H1 (cell line): ENCODE measurements around the gene ZNF837. TPM values are rescaled to one million over a fixed set of nuclear protein-coding genes. Genes with fewer than 3 reads are reported as not detected.

Experiments
- CTCF ChIA-PET: fragments of 300-600 bp; sonication (Branson Sonifier 250); formaldehyde crosslinking; loops from one replicate; lab custom pipeline; 2021; ENCODE audit not compliant: partially characterized antibody; lab: Charles Lee
- POLR2A ChIA-PET: fragments of 300-600 bp; sonication (Branson Sonifier 250); formaldehyde crosslinking; loops from one replicate; lab custom pipeline; 2021; ENCODE audit warnings: inconsistent platforms; ENCODE audit not compliant: partially characterized antibody; lab: Charles Lee
- DNase-seq, 2 experiments: peaks; one replicate each; pipeline versions ENCODE4 v3.0.0 to v3.0.0-alpha.2; 2010 to 2022; ENCODE audit warnings: low spot score in 2 of 2, low read depth in 1 of 2, mixed read lengths in 1 of 2
- FAIRE-seq: peaks from 2 replicates; lab custom pipeline; 2011; peaks lifted over from hg19 to GRCh38; lab: Jason Lieb, UNC
- H2AFZ ChIP-seq: 2 replicates; pipeline ENCODE4 v1.8.1; 2012; ENCODE audit warnings: low read length, inconsistent platforms
- H2AK5ac ChIP-seq: 2 replicates; pipeline ENCODE4 v1.6.1; 2013; ENCODE audit warnings: low read depth, low read length
- H2BK120ac ChIP-seq: replicated peaks from 2 replicates; pipeline ENCODE3; 2013; ENCODE audit warnings: low read depth, low read length, inconsistent platforms
- H2BK12ac ChIP-seq: 2 replicates; pipeline ENCODE4 v1.6.1; 2013; ENCODE audit warnings: low read depth, low read length
- H2BK15ac ChIP-seq: 2 replicates; pipeline ENCODE4 v1.6.1; 2013; ENCODE audit warnings: low read length
- H2BK20ac ChIP-seq: 2 replicates; pipeline ENCODE4 v1.6.1; 2013; ENCODE audit warnings: low read length
- H2BK5ac ChIP-seq: 2 replicates; pipeline ENCODE4 v1.6.1; 2013; ENCODE audit warnings: low read depth, low read length
- H3K14ac ChIP-seq: 2 replicates; pipeline ENCODE4 v1.6.1; 2013; ENCODE audit warnings: inconsistent platforms; ENCODE audit not compliant: insufficient read length
- H3K18ac ChIP-seq: 2 replicates; pipeline ENCODE4 v1.6.1; 2013; ENCODE audit warnings: low read length; ENCODE audit errors: extremely low read depth
- H3K23ac ChIP-seq: 2 replicates; pipeline ENCODE4 v1.6.1; 2013; ENCODE audit warnings: inconsistent platforms; ENCODE audit not compliant: insufficient read length
- H3K23me2 ChIP-seq: 2 replicates; pipeline ENCODE4 v1.6.1; 2013; ENCODE audit warnings: low read depth, low read length
- H3K27ac ChIP-seq: 2 replicates; pipeline ENCODE4 v1.6.1; 2011; ENCODE audit warnings: low read depth, low read length, inconsistent platforms
- H3K27me3 ChIP-seq, 4 experiments: replicated peaks in 1 of 4; 1 replicate in 1 of 4; 2 replicates in 3 of 4; pipeline versions ENCODE4 v1.6.1 to v1.8.1; 2011 to 2013; ENCODE audit warnings: low read length in 3 of 4, mild to moderate bottlenecking in 3 of 4, inconsistent platforms in 2 of 4, mixed read lengths in 2 of 4, moderate library complexity in 1 of 4; ENCODE audit not compliant: control insufficient read depth in 3 of 4, insufficient read depth in 3 of 4; ENCODE audit errors: extremely low read depth in 1 of 4
- H3K36me3 ChIP-seq, 4 experiments: 2 replicates each; pipeline versions ENCODE4 v1.6.1 to v1.8.1; 2011 to 2013; ENCODE audit warnings: mild to moderate bottlenecking in 4 of 4, low read length in 3 of 4, moderate library complexity in 2 of 4, control low read depth in 1 of 4, inconsistent platforms in 1 of 4; ENCODE audit not compliant: insufficient read depth in 4 of 4, control insufficient read depth in 2 of 4
- H3K4ac ChIP-seq: replicated peaks from 2 replicates; pipeline ENCODE3; 2013; ENCODE audit warnings: low read length, low read depth, mixed read lengths, inconsistent platforms; ENCODE audit not compliant: insufficient read length
- H3K4me1 ChIP-seq, 4 experiments: replicated peaks in 1 of 4; 1 replicate in 1 of 4; 2 replicates in 3 of 4; pipeline versions ENCODE4 v1.6.1 to v1.8.1; 2011 to 2013; ENCODE audit warnings: low read length in 3 of 4, inconsistent platforms in 2 of 4, mixed read lengths in 1 of 4; ENCODE audit not compliant: insufficient read depth in 4 of 4, control insufficient read depth in 3 of 4
- H3K4me2 ChIP-seq, 2 experiments: 2 replicates each; pipeline versions ENCODE4 v1.6.1 to v1.8.1; 2011 to 2013; ENCODE audit warnings: low read depth in 2 of 2, low read length in 2 of 2, control low read depth in 1 of 2, inconsistent platforms in 1 of 2, mild to moderate bottlenecking in 1 of 2; ENCODE audit not compliant: insufficient read depth in 1 of 2
- H3K4me3 ChIP-seq, 4 experiments: fragments of 200-600, 300-600 bp in 1 of 4; sonication (generic), shearing (Covaris generic), sonication (Bioruptor Twin) in 1 of 4; 2 replicates each; pipeline versions ENCODE4 v1.5.1 to v1.8.1; 2011 to 2016; ENCODE audit warnings: low read length in 4 of 4, low read depth in 3 of 4, control low read depth in 2 of 4, inconsistent platforms in 2 of 4, mild to moderate bottlenecking in 2 of 4, mixed read lengths in 1 of 4, moderate library complexity in 1 of 4; ENCODE audit not compliant: insufficient read depth in 2 of 4; ENCODE audit errors: extremely low read depth in 1 of 4
- H3K56ac ChIP-seq: replicated peaks from 2 replicates; pipeline ENCODE3; 2013; ENCODE audit warnings: low read depth, mild to moderate bottlenecking, mixed read lengths, low read length, inconsistent platforms; ENCODE audit not compliant: insufficient read length
- H3K79me1 ChIP-seq: 2 replicates; pipeline ENCODE4 v1.6.1; 2013; ENCODE audit warnings: low read depth, low read length, control low read depth
- H3K79me2 ChIP-seq, 2 experiments: 2 replicates each; pipeline versions ENCODE4 v1.6.1 to v1.8.1; 2012 to 2013; ENCODE audit warnings: low read length in 2 of 2, mild to moderate bottlenecking in 2 of 2, inconsistent platforms in 1 of 2; ENCODE audit not compliant: insufficient read depth in 2 of 2, control insufficient read depth in 1 of 2
- H3K9ac ChIP-seq, 4 experiments: replicated peaks in 1 of 4; 1 replicate in 1 of 4; 2 replicates in 3 of 4; pipeline versions ENCODE4 v1.6.1 to v1.8.1; 2011 to 2013; ENCODE audit warnings: low read depth in 3 of 4, low read length in 3 of 4, control low read depth in 2 of 4, mild to moderate bottlenecking in 2 of 4, moderate library complexity in 2 of 4, inconsistent platforms in 1 of 4; ENCODE audit errors: extremely low read depth in 1 of 4
- H3K9me3 ChIP-seq, 2 experiments: 2 replicates each; pipeline versions ENCODE4 v1.6.1 to v1.8.1; 2012 to 2013; ENCODE audit warnings: mild to moderate bottlenecking in 2 of 2, moderate library complexity in 2 of 2, control low read depth in 1 of 2, inconsistent platforms in 1 of 2, low read depth in 1 of 2, low read length in 1 of 2, mixed read lengths in 1 of 2; ENCODE audit not compliant: insufficient read depth in 2 of 2
- H4K20me1 ChIP-seq, 2 experiments: replicated peaks in 1 of 2; 2 replicates each; pipeline versions ENCODE3 to v1.8.1; 2011 to 2013; ENCODE audit warnings: inconsistent platforms in 2 of 2, low read length in 2 of 2, mild to moderate bottlenecking in 1 of 2; ENCODE audit not compliant: insufficient read depth in 2 of 2, control insufficient read depth in 1 of 2
- H4K5ac ChIP-seq: 2 replicates; pipeline ENCODE4 v1.6.1; 2013; ENCODE audit warnings: low read length, low read depth, mixed read lengths, inconsistent platforms; ENCODE audit not compliant: insufficient read length
- H4K8ac ChIP-seq: 2 replicates; pipeline ENCODE4 v1.8.0; 2013; ENCODE audit warnings: mild to moderate bottlenecking, moderate library complexity, low read length, inconsistent platforms; ENCODE audit not compliant: insufficient read depth; ENCODE audit errors: extremely low read depth
- H4K91ac ChIP-seq: replicated peaks from 2 replicates; pipeline ENCODE3; 2013; ENCODE audit warnings: low read length, mixed read lengths, inconsistent platforms; ENCODE audit not compliant: insufficient read length
- ATF2 ChIP-seq: IDR thresholded peaks from 2 replicates; pipeline ENCODE4 v1.6.1; 2012; ENCODE audit warnings: low read length, inconsistent platforms
- BRCA1 ChIP-seq: IDR thresholded peaks from 2 replicates; pipeline ENCODE4 v1.6.1; 2012; ENCODE audit warnings: low read depth, low read length, improper control_type of control experiment
- CHD1 ChIP-seq: IDR thresholded peaks from 2 replicates; pipeline ENCODE4 v1.6.1; 2012; ENCODE audit warnings: low read depth, low read length, improper control_type of control experiment
- KDM1A ChIP-seq: fragments of 200-600, 300-600 bp; sonication (generic); IDR thresholded peaks from 2 replicates; pipeline ENCODE4 v1.7.1; 2016; ENCODE audit warnings: mild to moderate bottlenecking, low read length, borderline replicate concordance
- RAD21 ChIP-seq, 2 experiments: IDR thresholded peaks in 1 of 2; conservative IDR thresholded peaks in 1 of 2; 2 replicates each; pipeline ENCODE4 v1.6.1; 2011; ENCODE audit warnings: low read depth in 2 of 2, low read length in 2 of 2, improper control_type of control experiment in 1 of 2, inconsistent platforms in 1 of 2, mild to moderate bottlenecking in 1 of 2, moderate library complexity in 1 of 2
- RBBP5 ChIP-seq: IDR thresholded peaks from 2 replicates; pipeline ENCODE4 v1.7.1; 2012; ENCODE audit warnings: low read depth, mild to moderate bottlenecking, inconsistent platforms, low read length, moderate library complexity, borderline replicate concordance
- SIX5 ChIP-seq: IDR thresholded peaks from 2 replicates; pipeline ENCODE4 v1.6.1; 2011; ENCODE audit warnings: mild to moderate bottlenecking, low read depth, low read length
- TEAD4 ChIP-seq: IDR thresholded peaks from 2 replicates; pipeline ENCODE4 v1.6.1; 2012; ENCODE audit warnings: low read depth, low read length, inconsistent platforms, mixed read lengths
- WGBS, 2 experiments: shearing (Covaris generic) in 1 of 2; methylation state at CpG; one replicate each; pipeline versions ENCODE4 v1.1.6 to v1.1.7; 2013 to 2015; ENCODE audit warnings: low lambda C conversion rate in 2 of 2, mixed read lengths in 2 of 2, inconsistent platforms in 1 of 2, low coverage in 1 of 2, missing lambda C conversion rate in 1 of 2; ENCODE audit not compliant: insufficient replicate concordance in 2 of 2, insufficient coverage in 1 of 2, insufficient read length in 1 of 2; ENCODE audit errors: extremely low coverage in 1 of 2, missing lambda C conversion rate in 1 of 2; 5-methylcytosine and 5-hydroxymethylcytosine counted together
- polyA plus RNA-seq, 7 experiments: library from polyadenylated mRNA; depleted of rRNA in 3 of 7; stranded (reverse) in 5 of 7; unstranded in 2 of 7; fragments of >200 nt in 5 of 7; fragments of 200-250 nt in 2 of 7; gene quantifications; 1 replicate in 5 of 7; 2 replicates in 1 of 7; 4 replicates in 1 of 7; pipeline versions ENCODE4 v1.2.1 to v1.2.3, GENCODE V29; 2011 to 2013; ENCODE audit warnings: missing spikeins in 2 of 7, mixed read lengths in 2 of 7
- total RNA-seq: library from RNA; stranded (reverse); fragmentation: NEBNext Ultra II Directional; extraction: Animal tissue kit (Norgen Biotek cat#: 25700); gene quantifications from 2 replicates; pipeline ENCODE4 v1.2.1, GENCODE V29; 2021

ZNF837 gene
- total and polyA plus RNA-seq, 2 of the 8 experiments (the other 6 are each of a cell fraction or from before 2014, with no cell fraction given), result 1.9 to 3.3 TPM

GRCh38 chr19:58406818-58407657 is 26.2 kb upstream of the ZNF837 start:
- H3K4me3 ChIP-seq, result peak overlapping the region; percentile 76 to 85 (median 80); a peak in 6 of 8 replicates
- H4K20me1 ChIP-seq, result peaks cover 0 to 1% of the 10 kb centered on the region in 2 experiments
- 0 out of 2 replicates have a peak overlapping the region, but pooled peaks have one; percentile 82 for H2BK5ac ChIP-seq
- no peak overlapping the region for H3K18ac ChIP-seq
- H3K36me3 ChIP-seq, result no peaks in the 10 kb centered on the region
- H4K5ac ChIP-seq, result no peak overlapping the region
- H2AFZ ChIP-seq, result no peak overlapping the region
- no peak overlapping the region for H4K8ac ChIP-seq
- H3K79me2 ChIP-seq, result no peaks in the 10 kb centered on the region
- H3K23me2 ChIP-seq, result peaks cover 14% of the 10 kb centered on the region
- DNase-seq, result no peak
- H3K79me1 ChIP-seq, result 0 out of 2 replicates have a peak, but pooled peaks cover 5% of the 10 kb centered on the region
- no peak overlapping the region for H3K4ac ChIP-seq
- H3K4me1 ChIP-seq, result peaks cover 0 to 18% (median 9%) of the 10 kb centered on the region in 4 experiments; a peak in 5 of 7 replicates
- WGBS, 2 experiments, result 78% methylated on average over 10 of the region's 10 CpGs; no CpG with 5 or more reads in 1 of the 2 experiments
- H2BK12ac ChIP-seq, result no peak overlapping the region
- 0 out of 2 replicates have a peak overlapping the region, but pooled peaks have one; percentile 53 for H2BK15ac ChIP-seq
- H3K14ac ChIP-seq, result no peak overlapping the region
- peak overlapping the region; percentile 37 for H4K91ac ChIP-seq
- peak overlapping the region in 2 of 4 experiments; percentile 75 to 78; a peak in 4 of 7 replicates for H3K9ac ChIP-seq
- H3K9me3 ChIP-seq, result no peaks in the 10 kb centered on the region
- H3K56ac ChIP-seq, result no peak overlapping the region
- no peak overlapping the region for H2BK120ac ChIP-seq
- POLR2A ChIA-PET, result interaction anchor here (0.9 to 1.8 kb wide), 5 partner anchors 11 to 45 kb away, joined by 3 to 7 read pairs (median 4); partner anchors contain the start of genes RNF225 and ZNF497
- CTCF ChIA-PET, result interaction anchor here (0.6 to 1.4 kb wide), 5 partner anchors 11 to 188 kb away, joined by 3 to 5 read pairs (median 3); no protein-coding TSS in a partner anchor
- H3K27me3 ChIP-seq, result peaks cover 0 to 7% (median 1%) of the 10 kb centered on the region in 4 experiments; a peak in 2 of 7 replicates
- no peak for FAIRE-seq
- no peak overlapping the region; the same call in 1 of the 2 replicates for H3K27ac ChIP-seq
- no peak overlapping the region for H2AK5ac ChIP-seq
- peak overlapping the region; percentile 94 to 95 for H3K4me2 ChIP-seq
- no peak overlapping the region for H2BK20ac ChIP-seq
- no peak overlapping the region for H3K23ac ChIP-seq
- TF ChIP-seq RBBP5 (no peak), KDM1A (no peak), CHD1 (no peak), SIX5 (no peak), TEAD4 (peak; percentile 89), BRCA1 (no peak), ATF2 (no peak), RAD21 (IDR thresholded peaks at IDR 0.05 in 1 of 2, conservative IDR thresholded peaks at IDR 0.05 in 1 of 2; ENCODE audit: low read depth in 2 of 2, low read length in 2 of 2) (peak in 1 of 2 experiments; percentile 31; a peak in 1 of 4 replicates)
